ENCODE results near the gene CDC5L.
"Not testable (repeated sequence)": the region's sequence is repeated elsewhere in the genome, so short reads cannot be mapped to it uniquely, and the experiment has no call there.

CDC5L gene

DNA sequence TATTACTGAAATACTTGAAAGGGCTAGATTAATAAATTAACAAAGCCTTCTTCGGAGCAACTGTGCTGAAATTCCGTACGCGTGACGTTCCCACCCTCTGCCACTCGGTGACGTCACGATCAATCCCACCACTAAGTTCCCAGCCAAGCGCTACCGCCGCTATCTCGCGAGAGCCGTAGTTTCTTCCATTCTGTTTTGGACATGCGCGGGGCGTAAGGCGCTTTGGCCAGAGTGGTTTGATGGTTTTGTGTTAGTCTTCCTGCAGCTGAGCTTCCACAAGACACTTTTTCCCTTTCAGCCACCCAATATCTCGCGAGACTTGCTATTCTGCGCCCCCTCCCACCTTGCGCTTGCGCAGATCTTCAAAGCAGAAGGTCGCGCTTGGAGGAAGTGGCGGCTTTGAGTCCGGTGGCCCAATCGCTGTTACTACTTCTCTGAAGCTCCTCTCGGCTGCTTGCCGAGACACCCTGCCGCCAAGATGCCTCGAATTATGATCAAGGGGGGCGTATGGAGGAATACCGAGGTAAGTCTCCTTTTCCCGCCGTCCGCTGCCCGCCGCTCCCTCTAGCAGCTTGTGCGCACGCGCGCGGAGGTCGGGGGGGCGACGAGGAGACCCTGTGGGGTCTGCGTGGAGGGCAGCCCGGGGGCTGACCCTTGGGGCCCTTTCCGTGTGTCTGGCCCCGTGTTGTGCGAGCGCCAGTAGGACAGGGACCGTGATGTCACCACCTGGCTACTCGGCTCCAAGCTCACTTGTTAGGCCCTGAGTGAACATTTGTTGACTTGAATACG lies at the start of gene CDC5L:
Gene CDC5L (plus strand): TSS at position 361 of the 789 bp plus-strand sequence. CDS start 118 bp downstream, at position 479.
- intact Hi-C loops (cut with micrococcal nuclease) = no loop called here
- H3K36me3 Mint-ChIP-seq (ENCODE audit: low read depth) = peaks cover 37% of the 10 kb centered on the region
- no peaks in the 10 kb centered on the region for H3K9me3 Mint-ChIP-seq
- H3K4me3 Mint-ChIP-seq = peak within 1 kb of the TSS; percentile 91
- H3K27me3 Mint-ChIP-seq = no peaks in the 10 kb centered on the region
- H3K4me1 Mint-ChIP-seq (ENCODE audit: low read depth) = peaks cover 33% of the 10 kb centered on the region
- peak within 1 kb of the TSS; percentile 98 for H3K27ac Mint-ChIP-seq

DNA sequence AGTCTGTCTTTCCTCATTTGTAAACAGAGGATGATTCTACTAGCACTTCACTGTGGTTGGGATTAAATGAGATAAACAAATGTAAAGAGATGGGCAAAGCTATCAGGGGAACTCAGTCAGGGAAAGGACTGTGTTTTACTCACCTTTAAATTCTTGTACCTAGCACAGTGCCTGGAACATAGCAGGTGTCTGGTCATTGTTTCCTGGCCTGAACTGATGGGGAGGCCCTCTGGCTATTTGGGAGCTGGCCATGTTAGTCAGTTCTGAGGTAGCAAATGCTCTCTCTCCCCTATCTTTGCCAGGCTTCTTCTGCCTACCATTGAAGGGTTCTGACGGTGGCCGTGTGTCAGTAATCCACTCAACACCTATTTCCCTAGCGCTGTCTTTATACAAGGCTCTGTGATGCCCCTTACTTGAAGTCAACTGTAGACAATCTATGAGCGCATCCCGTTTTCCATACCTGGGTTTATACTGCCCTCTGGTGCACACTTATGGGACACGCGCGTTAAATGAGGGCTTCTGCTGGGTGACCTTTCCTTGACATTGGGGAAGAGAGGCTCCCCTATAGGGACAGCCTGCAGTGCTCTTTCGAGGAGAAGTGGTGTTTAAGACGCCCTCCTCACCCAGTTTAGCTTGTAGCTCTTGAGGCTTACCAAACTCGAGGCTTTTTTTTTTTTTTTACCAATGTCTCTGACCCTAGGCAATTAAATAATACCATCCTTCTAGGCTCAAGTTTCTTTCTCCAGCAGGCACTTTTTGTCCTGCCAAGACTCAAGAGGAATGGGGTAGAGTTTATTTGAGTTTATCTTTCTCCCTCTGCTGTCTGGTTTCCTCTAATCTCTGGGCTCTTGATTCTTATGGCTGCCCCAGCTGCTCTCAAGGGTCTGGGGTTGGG lies 49.0 kb upstream of the CDC5L start:
- no peaks in the 10 kb centered on the region for H3K36me3 Mint-ChIP-seq (ENCODE audit: low read depth)
- no peak overlapping the region for H3K27ac Mint-ChIP-seq
- peaks cover 36% of the 10 kb centered on the region for H3K4me1 Mint-ChIP-seq (ENCODE audit: low read depth)
- H3K27me3 Mint-ChIP-seq = peaks cover 19% of the 10 kb centered on the region
- H3K9me3 Mint-ChIP-seq = no peaks in the 10 kb centered on the region
- H3K4me3 Mint-ChIP-seq = no peak overlapping the region
- intact Hi-C loops (cut with micrococcal nuclease) = loop anchor here (1.0 to 5.0 kb wide), 4 partner anchors 70 to 239 kb away; no protein-coding TSS in a partner anchor

DNA sequence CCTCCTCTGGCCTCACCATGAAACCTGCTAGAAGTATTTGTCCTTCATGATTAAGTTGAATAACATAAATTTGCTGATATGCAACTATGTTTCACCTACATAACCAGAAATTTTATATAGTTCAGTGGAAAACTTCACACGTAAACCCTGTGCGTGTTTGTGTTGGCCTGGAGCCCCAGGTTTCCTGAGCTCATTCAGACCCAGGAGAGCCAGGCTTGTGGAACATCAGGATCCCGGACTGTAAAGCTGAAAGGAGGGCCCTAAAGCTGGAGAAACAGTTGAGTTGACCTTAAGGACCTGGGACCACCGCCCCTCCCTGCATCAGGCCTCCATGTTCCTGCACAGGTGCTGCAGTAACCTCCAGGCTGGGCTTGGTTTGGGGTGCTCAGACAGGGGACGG lies 48.2 kb upstream of the CDC5L start:
- H3K4me3 Mint-ChIP-seq = no peak overlapping the region
- H3K27me3 Mint-ChIP-seq = peaks cover 26% of the 10 kb centered on the region
- intact Hi-C loops (cut with micrococcal nuclease) = loop anchor here (5.0 kb wide), 1 partner anchor 187 kb away; no protein-coding TSS in a partner anchor
- no peaks in the 10 kb centered on the region for H3K9me3 Mint-ChIP-seq
- H3K4me1 Mint-ChIP-seq (ENCODE audit: low read depth) = peaks cover 29% of the 10 kb centered on the region
- no peak overlapping the region for H3K27ac Mint-ChIP-seq
- no peaks in the 10 kb centered on the region for H3K36me3 Mint-ChIP-seq (ENCODE audit: low read depth)

DNA sequence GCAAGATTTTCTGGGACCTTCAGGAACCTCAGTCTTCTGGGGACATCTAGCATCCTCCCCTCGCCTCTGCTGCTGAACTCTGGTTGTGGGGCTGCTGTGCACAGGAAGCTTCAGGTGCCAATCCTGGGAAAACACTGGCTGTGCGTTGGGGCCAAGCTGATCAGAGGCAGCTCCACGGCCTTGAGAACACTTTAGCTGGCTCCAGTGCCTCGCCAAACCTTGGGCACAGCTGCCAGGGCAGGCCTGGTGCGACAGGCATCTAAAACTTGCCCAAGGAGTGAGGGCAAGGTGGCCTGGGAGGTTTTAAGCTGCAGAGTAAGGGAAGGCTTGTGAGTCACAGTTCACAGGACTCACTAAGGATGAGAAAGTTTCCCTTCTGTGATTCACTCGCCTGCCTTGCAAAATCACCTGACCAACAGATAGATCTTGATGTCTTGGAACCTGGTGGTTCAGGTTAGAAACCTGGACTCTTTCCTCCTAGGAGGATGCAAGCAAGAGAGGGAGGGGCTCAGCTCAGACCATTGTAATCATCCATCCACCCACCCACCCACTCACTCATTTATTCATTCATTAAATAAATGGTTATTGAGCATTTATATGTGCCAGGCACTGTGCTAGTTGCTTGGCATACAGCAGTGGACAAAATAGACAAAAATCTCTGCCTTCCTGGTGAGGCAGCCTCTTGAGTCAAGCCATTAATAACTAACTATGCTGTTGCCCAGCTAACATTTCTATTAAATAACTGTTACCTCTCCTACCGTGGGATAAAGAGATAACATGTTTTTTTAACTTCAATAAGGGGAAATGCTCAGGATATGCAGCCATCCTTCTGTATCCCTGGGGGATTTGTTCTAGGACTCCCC lies 47.5 kb upstream of the CDC5L start:
- Mint-ChIP-seq H3K4me1 (ENCODE audit: low read depth) (peaks cover 23% of the 10 kb centered on the region), H3K36me3 (ENCODE audit: low read depth) (no peaks in the 10 kb centered on the region), H3K27ac (no peak overlapping the region), H3K27me3 (peaks cover 29% of the 10 kb centered on the region), H3K9me3 (no peaks in the 10 kb centered on the region), H3K4me3 (no peak overlapping the region)
- intact Hi-C loops (cut with micrococcal nuclease) = loop anchor here (5.0 kb wide), 1 partner anchor 188 kb away; no protein-coding TSS in a partner anchor

DNA sequence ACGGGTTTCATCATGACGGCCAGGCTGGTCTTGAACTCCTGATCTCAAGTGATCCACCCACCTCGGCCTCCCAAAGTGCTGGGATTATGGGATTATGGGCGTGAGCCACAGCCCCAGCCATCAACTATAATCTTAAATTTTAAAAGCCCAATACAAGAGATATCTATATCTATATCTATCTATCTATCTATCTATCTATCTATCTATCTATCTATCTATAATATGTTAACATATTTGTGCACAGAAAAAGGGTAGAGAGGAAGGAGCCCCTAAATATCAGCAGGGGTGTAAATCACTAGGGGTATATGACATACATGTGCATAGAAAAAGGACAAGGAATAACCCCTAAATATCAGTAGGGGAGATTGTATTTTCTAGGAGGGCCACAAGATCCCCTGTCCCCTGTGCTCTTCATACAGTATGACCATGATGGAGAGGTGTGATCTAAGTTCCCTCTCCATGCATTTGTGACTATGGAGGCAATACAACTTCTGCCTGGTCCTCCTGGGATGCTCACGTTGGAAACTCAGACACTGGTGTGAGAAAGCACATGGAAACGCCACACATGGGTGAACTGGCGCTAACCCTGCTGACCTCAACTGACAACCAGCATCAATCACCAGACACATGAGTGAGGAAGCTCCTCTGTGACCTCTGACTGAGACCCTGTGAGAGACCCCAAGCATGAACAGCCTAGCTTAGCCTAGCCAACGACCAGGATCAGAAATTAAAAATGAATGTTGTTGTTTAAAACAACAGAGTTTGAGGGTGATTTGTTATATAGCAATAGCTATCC lies 46.2 kb upstream of the CDC5L start:
- Mint-ChIP-seq H3K4me1 (ENCODE audit: low read depth) (peaks cover 23% of the 10 kb centered on the region), H3K4me3 (no peak overlapping the region), H3K27ac (no peak overlapping the region), H3K9me3 (no peaks in the 10 kb centered on the region), H3K36me3 (ENCODE audit: low read depth) (no peaks in the 10 kb centered on the region), H3K27me3 (peaks cover 31% of the 10 kb centered on the region)
- intact Hi-C loops (cut with micrococcal nuclease) = no loop called here

DNA sequence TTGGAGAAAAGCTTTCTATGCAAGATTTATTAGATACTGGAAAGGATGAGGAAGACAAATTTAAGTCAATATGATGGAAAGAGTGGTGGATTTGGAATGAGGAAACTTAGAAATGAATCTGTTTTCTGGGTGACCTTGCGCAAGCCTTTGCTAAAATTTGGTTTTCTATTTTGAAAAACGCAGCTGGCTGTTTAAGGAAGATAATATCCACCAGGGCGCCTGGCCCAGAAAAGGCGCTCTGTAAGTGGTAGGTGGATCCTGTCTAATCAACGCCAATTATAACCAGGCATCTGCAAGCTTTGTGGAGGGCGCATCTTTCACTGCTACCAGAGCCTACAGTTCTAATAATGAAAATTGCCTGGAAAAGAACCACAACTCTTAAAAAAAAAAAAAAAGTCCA lies 45.5 kb upstream of the CDC5L start:
- peaks cover 23% of the 10 kb centered on the region for H3K4me1 Mint-ChIP-seq (ENCODE audit: low read depth)
- no peaks in the 10 kb centered on the region for H3K9me3 Mint-ChIP-seq
- intact Hi-C loops (cut with micrococcal nuclease) = no loop called here
- no peaks in the 10 kb centered on the region for H3K36me3 Mint-ChIP-seq (ENCODE audit: low read depth)
- no peak overlapping the region for H3K27ac Mint-ChIP-seq
- peak overlapping the region; percentile 61 for H3K4me3 Mint-ChIP-seq
- peaks cover 30% of the 10 kb centered on the region for H3K27me3 Mint-ChIP-seq

DNA sequence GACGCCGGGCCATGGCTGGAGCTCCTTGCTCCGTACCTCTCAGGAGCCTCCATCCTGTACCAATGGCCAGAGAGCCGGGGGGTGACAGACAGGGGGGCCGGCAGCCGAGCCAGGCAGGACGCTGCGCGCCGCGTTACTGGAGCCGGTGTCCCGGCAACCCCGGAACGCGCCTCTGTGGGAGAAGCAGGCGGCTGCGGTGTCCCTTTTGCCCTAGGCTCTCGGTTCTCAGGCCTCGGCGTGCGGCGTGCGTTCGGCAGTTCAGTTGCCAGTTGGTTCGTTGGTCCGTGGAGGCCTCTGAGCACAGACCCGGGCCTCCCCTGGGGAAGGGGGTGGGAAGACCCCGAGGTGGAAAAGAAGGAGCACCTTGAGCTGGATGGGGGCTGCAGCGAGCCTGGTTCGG lies 45.0 kb upstream of the CDC5L start, which contains the start of gene SPATS1:
Gene SPATS1 (plus strand): TSS at position 162 of the 400 bp plus-strand sequence. CDS start 446 bp downstream, outside the sequence.
- peak within 1 kb of the TSS; percentile 61 for H3K4me3 Mint-ChIP-seq
- peaks cover 30% of the 10 kb centered on the region for H3K27me3 Mint-ChIP-seq
- no peak within 1 kb of the TSS for H3K27ac Mint-ChIP-seq
- intact Hi-C loops (cut with micrococcal nuclease) = no loop called here
- H3K36me3 Mint-ChIP-seq (ENCODE audit: low read depth) = no peaks in the 10 kb centered on the region
- H3K4me1 Mint-ChIP-seq (ENCODE audit: low read depth) = peaks cover 23% of the 10 kb centered on the region
- H3K9me3 Mint-ChIP-seq = no peaks in the 10 kb centered on the region

DNA sequence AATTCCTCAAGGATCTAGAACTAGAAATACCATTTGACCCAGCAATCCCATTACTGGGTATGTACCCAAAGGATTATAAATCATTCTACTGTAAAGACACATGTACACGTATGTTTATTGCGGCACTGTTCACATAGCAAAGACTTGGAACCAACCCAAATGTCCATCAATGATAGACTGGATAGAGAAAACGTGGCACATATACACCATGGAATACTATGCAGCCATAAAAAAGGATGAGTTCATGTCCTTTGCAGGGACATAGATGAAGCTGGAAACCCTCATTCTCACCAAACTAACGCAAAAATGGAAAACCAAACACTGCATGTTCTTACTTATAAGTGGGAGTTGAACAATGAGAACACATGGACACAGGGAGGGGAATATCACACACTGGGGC lies 40.7 kb upstream of the CDC5L start:
- H3K4me1 Mint-ChIP-seq (ENCODE audit: low read depth) = peaks cover 27% of the 10 kb centered on the region
- intact Hi-C loops (cut with micrococcal nuclease); H3K36me3 Mint-ChIP-seq (ENCODE audit: low read depth); H3K9me3 Mint-ChIP-seq; H3K4me3 Mint-ChIP-seq; H3K27ac Mint-ChIP-seq: not testable (repeated sequence)
- peaks cover 29% of the 10 kb centered on the region for H3K27me3 Mint-ChIP-seq

DNA sequence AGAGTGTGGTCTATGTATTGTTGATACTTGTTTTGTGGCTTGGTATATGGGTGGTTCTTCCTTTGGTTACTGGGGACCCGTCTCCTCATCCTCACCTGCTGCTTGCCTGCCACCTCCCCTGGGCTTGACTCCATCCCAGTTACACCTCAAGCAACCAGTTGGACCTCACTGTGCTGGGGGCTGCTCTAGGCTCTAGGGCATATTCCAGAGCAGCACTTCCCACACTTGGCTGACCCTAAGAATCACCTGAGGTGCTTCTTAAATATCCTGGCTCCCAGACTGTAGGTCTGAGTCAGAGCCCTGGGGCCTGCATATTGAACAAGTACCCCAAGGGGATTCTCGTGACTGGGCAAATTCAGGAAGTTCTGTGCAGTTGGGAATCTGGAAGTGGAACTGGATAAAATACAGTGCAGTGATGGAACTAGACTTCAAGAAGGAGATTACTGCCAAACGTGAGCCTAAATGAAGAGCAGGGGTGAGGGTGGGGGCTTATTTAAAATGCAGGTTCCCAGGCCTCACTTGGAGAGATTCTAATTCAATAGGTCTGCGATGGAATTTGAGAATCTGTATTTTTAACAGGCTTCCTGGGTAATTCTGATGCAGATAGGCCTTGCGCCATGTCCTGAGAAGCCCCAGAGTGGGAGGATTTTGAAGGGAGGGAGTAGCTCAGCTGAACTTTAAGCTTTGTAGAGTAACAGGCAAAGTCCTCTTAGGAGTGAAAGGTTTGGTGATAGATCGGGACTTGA lies 37.4 kb upstream of the CDC5L start:
- H3K27ac Mint-ChIP-seq = no peak overlapping the region
- H3K9me3 Mint-ChIP-seq = no peaks in the 10 kb centered on the region
- H3K4me1 Mint-ChIP-seq (ENCODE audit: low read depth) = peaks cover 9% of the 10 kb centered on the region
- intact Hi-C loops (cut with micrococcal nuclease) = no loop called here
- H3K4me3 Mint-ChIP-seq = no peak overlapping the region
- no peaks in the 10 kb centered on the region for H3K36me3 Mint-ChIP-seq (ENCODE audit: low read depth)
- H3K27me3 Mint-ChIP-seq = peaks cover 4% of the 10 kb centered on the region

DNA sequence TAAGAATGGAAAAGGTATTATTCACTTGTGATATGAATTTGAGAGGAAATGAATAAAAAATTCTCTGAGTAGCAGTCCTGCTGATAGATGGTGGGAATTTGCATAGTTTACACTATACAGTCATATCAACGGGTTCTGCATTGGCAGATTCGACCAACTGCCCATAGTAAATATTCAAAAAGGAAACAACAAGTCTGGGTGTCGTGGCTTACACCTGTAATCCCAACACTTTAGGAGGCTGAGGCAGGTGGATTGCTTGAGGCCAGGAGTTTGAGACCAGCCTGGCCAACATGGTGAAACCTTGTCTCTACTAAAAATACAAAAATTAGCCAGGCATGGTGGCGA lies 36.9 kb upstream of the CDC5L start:
- H3K4me3 Mint-ChIP-seq; H3K36me3 Mint-ChIP-seq (ENCODE audit: low read depth); H3K4me1 Mint-ChIP-seq (ENCODE audit: low read depth); H3K27me3 Mint-ChIP-seq; intact Hi-C loops (cut with micrococcal nuclease); H3K9me3 Mint-ChIP-seq; H3K27ac Mint-ChIP-seq: not testable (repeated sequence)

DNA sequence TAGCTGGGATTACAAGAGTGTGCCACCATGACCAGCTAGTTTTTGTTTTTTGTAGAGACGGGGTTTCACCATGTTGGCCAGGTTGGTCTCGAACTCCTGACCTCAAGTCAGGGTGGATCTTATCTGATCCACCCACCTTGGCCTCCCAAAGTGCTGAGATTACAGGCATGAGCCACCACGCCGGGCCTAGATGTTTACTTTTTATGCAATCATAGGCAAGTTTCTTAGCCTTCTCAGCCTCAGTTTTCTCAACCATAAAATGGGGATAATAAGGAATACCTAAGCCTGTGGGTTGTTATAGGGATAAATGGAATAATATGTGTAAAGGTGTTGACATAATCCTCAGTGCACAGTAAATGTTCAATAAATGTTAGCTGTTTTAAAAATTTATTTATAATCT lies 35.2 kb upstream of the CDC5L start:
- peaks cover 17% of the 10 kb centered on the region for H3K9me3 Mint-ChIP-seq
- H3K4me3 Mint-ChIP-seq = no peak overlapping the region
- peaks cover 21% of the 10 kb centered on the region for H3K4me1 Mint-ChIP-seq (ENCODE audit: low read depth)
- H3K27me3 Mint-ChIP-seq = peaks cover 6% of the 10 kb centered on the region
- intact Hi-C loops (cut with micrococcal nuclease) = no loop called here
- H3K36me3 Mint-ChIP-seq (ENCODE audit: low read depth) = no peaks in the 10 kb centered on the region
- H3K27ac Mint-ChIP-seq = no peak overlapping the region

DNA sequence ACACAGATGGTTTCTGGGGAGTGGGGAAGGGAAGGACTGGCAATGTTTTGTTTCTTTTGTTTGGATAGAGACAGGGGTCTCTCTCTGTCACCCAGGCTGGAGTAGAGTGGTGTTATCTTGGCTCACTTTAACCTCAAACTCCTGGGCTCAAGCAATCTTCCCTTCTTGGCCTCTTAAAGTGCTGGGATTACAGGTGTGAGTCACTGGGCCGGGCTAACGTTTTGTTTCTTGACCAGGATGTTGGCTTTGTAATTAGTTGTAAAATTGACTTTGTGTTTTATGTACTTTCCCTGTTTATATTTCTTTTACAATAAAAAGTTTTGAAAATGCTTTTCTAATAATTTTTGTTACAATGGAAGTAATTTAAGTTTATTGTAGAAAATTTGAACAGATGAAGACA lies 34.2 kb upstream of the CDC5L start:
- intact Hi-C loops (cut with micrococcal nuclease) = no loop called here
- peaks cover 22% of the 10 kb centered on the region for H3K4me1 Mint-ChIP-seq (ENCODE audit: low read depth)
- H3K27me3 Mint-ChIP-seq = peaks cover 5% of the 10 kb centered on the region
- no peak overlapping the region for H3K4me3 Mint-ChIP-seq
- H3K36me3 Mint-ChIP-seq (ENCODE audit: low read depth) = no peaks in the 10 kb centered on the region
- H3K9me3 Mint-ChIP-seq = peaks cover 19% of the 10 kb centered on the region
- no peak overlapping the region for H3K27ac Mint-ChIP-seq
